ENCODE data around the gene SLK. TPM values are rescaled to one million over a fixed set of nuclear protein-coding genes. Genes with fewer than 3 reads are reported as not detected.

The SLK gene
- total and polyA plus RNA-seq, 10 of the 15 experiments (the other 5 are each of a cell fraction or from before 2014, with no cell fraction given) = 2.5 to 24.2 (median 11.1) TPM

DNA sequence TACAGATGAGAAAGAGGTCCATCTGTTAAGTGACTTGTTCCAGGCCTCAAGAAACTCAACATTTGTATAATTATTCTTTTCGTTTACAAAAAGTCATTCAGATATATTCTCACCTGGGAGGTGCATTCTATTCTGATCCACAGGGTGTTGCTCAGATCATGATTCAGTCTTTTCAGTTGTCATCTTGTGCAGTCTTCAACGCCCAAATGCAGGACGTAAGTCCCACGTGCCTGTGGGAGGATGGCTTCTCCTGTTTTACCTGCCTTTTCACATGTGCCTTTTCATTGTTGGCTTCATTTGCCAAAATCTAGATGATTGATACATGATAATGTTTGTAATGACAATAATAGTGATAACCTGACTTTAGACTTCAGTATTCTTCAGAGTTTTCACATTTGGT lies 46.5 kb downstream of the SLK start:
- intact Hi-C loops (cut with micrococcal nuclease; ENCODE audit: unreplicated experiment) (loop anchor here (5.0 kb wide), 1 partner anchor 126 kb away; no protein-coding TSS in a partner anchor), in situ Hi-C loops (cut with MboI) (no loop called here)
- Histone ChIP-seq H3K4me1 (ENCODE audit: control insufficient read depth, insufficient read depth, low read length) (no peaks in the 10 kb centered on the region), H3K9ac (ENCODE audit: control insufficient read depth, insufficient read depth, low read length) (no peak overlapping the region), H3K36me3 (ENCODE audit: control insufficient read depth in 2 of 2, insufficient read depth in 2 of 2, low read length in 1 of 2) (peaks cover 0 to 3% of the 10 kb centered on the region in 2 experiments; a peak in 1 of 4 replicates), H3K9me3 (replicated peaks; ENCODE audit: control insufficient read depth, insufficient read depth, low read length) (no peaks in the 10 kb centered on the region), H3K4me2 (ENCODE audit: control insufficient read depth, insufficient read depth) (no peak overlapping the region), H2AFZ (ENCODE audit: control insufficient read depth, low read depth, low read length) (no peak overlapping the region), H3K4me3 (no peak overlapping the region), H3K27me3 (replicated peaks in 1 of 2; ENCODE audit: control insufficient read depth in 2 of 2, insufficient read depth in 2 of 2, low read length in 1 of 2) (no peaks in the 10 kb centered on the region), H3K27ac (ENCODE audit: control insufficient read depth, insufficient read depth) (no peak overlapping the region), H3K79me2 (ENCODE audit: control insufficient read depth, insufficient read depth, low read length) (no peaks in the 10 kb centered on the region), H4K20me1 (ENCODE audit: control insufficient read depth, insufficient read depth) (no peaks in the 10 kb centered on the region)
- no TSS peak for BruUV-seq (replicated peaks)
- TF ChIP-seq KLF5 (IDR thresholded peaks at IDR 0.05; ENCODE audit: partially characterized antibody) = no peak
- no peak for TF ChIP-seq CREM (IDR thresholded peaks at IDR 0.05; ENCODE audit: low read depth)
- TF ChIP-seq, protein P1, sequence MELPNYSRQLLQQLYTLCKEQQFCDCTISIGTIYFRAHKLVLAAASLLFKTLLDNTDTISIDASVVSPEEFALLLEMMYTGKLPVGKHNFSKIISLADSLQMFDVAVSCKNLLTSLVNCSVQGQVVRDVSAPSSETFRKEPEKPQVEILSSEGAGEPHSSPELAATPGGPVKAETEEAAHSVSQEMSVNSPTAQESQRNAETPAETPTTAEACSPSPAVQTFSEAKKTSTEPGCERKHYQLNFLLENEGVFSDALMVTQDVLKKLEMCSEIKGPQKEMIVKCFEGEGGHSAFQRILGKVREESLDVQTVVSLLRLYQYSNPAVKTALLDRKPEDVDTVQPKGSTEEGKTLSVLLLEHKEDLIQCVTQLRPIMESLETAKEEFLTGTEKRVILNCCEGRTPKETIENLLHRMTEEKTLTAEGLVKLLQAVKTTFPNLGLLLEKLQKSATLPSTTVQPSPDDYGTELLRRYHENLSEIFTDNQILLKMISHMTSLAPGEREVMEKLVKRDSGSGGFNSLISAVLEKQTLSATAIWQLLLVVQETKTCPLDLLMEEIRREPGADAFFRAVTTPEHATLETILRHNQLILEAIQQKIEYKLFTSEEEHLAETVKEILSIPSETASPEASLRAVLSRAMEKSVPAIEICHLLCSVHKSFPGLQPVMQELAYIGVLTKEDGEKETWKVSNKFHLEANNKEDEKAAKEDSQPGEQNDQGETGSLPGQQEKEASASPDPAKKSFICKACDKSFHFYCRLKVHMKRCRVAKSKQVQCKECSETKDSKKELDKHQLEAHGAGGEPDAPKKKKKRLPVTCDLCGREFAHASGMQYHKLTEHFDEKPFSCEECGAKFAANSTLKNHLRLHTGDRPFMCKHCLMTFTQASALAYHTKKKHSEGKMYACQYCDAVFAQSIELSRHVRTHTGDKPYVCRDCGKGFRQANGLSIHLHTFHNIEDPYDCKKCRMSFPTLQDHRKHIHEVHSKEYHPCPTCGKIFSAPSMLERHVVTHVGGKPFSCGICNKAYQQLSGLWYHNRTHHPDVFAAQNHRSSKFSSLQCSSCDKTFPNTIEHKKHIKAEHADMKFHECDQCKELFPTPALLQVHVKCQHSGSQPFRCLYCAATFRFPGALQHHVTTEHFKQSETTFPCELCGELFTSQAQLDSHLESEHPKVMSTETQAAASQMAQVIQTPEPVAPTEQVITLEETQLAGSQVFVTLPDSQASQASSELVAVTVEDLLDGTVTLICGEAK (IDR thresholded peaks at IDR 0.05; ENCODE audit: borderline replicate concordance) = no peak
- TF ChIP-seq POLR2A (IDR thresholded peaks at IDR 0.05; ENCODE audit: low read depth, low read length) = no peak
- TF ChIP-seq BRCA1 (IDR thresholded peaks at IDR 0.05; ENCODE audit: low read depth, low read length) = no peak
- no peak for TF ChIP-seq POU2F2 (IDR thresholded peaks at IDR 0.05; ENCODE audit: borderline replicate concordance, low read depth, low read length)
- TF ChIP-seq IKZF1 (conservative IDR thresholded peaks at IDR 0.05) = no peak
- TF ChIP-seq, protein P2, sequence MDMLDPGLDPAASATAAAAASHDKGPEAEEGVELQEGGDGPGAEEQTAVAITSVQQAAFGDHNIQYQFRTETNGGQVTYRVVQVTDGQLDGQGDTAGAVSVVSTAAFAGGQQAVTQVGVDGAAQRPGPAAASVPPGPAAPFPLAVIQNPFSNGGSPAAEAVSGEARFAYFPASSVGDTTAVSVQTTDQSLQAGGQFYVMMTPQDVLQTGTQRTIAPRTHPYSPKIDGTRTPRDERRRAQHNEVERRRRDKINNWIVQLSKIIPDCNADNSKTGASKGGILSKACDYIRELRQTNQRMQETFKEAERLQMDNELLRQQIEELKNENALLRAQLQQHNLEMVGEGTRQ (IDR thresholded peaks at IDR 0.05; ENCODE audit: borderline replicate concordance, low read depth, low read length) = no peak
- TF ChIP-seq, protein P3, sequence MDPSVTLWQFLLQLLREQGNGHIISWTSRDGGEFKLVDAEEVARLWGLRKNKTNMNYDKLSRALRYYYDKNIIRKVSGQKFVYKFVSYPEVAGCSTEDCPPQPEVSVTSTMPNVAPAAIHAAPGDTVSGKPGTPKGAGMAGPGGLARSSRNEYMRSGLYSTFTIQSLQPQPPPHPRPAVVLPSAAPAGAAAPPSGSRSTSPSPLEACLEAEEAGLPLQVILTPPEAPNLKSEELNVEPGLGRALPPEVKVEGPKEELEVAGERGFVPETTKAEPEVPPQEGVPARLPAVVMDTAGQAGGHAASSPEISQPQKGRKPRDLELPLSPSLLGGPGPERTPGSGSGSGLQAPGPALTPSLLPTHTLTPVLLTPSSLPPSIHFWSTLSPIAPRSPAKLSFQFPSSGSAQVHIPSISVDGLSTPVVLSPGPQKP (IDR thresholded peaks at IDR 0.05; ENCODE audit: low read depth, low read length) = no peak
- TF ChIP-seq NBN (IDR thresholded peaks at IDR 0.05) = no peak
- no peak for TF ChIP-seq NFIC (IDR thresholded peaks at IDR 0.05; ENCODE audit: low read depth, low read length)
- TF ChIP-seq BHLHE40 (IDR thresholded peaks at IDR 0.05; ENCODE audit: borderline replicate concordance in 1 of 2, low read depth in 2 of 2, low read length in 1 of 2) = no peak
- TF ChIP-seq SMC3 (IDR thresholded peaks at IDR 0.05; ENCODE audit: borderline replicate concordance, low read length) = no peak
- TF ChIP-seq, protein P4, sequence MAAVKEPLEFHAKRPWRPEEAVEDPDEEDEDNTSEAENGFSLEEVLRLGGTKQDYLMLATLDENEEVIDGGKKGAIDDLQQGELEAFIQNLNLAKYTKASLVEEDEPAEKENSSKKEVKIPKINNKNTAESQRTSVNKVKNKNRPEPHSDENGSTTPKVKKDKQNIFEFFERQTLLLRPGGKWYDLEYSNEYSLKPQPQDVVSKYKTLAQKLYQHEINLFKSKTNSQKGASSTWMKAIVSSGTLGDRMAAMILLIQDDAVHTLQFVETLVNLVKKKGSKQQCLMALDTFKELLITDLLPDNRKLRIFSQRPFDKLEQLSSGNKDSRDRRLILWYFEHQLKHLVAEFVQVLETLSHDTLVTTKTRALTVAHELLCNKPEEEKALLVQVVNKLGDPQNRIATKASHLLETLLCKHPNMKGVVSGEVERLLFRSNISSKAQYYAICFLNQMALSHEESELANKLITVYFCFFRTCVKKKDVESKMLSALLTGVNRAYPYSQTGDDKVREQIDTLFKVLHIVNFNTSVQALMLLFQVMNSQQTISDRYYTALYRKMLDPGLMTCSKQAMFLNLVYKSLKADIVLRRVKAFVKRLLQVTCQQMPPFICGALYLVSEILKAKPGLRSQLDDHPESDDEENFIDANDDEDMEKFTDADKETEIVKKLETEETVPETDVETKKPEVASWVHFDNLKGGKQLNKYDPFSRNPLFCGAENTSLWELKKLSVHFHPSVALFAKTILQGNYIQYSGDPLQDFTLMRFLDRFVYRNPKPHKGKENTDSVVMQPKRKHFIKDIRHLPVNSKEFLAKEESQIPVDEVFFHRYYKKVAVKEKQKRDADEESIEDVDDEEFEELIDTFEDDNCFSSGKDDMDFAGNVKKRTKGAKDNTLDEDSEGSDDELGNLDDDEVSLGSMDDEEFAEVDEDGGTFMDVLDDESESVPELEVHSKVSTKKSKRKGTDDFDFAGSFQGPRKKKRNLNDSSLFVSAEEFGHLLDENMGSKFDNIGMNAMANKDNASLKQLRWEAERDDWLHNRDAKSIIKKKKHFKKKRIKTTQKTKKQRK (IDR thresholded peaks at IDR 0.05; ENCODE audit: low read depth, low read length) = no peak
- ChIA-PET POLR2A (no interaction called here), CTCF (interaction anchor here (0.7 kb wide), 1 partner anchor 87 kb away, joined by 3 read pairs; no protein-coding TSS in a partner anchor), RAD21 (ENCODE audit: unreplicated experiment) (no interaction called here), SMC1A (ENCODE audit: uncharacterized antibody, unreplicated experiment) (interaction anchor here (1.0 to 3.9 kb wide), 8 partner anchors 9 to 245 kb away, joined by 3 to 15 read pairs (median 5); partner anchors contain the start of gene SFR1)
- DNase-seq (ENCODE audit: low read depth, low spot score) (no peak), ATAC-seq (no peak), FAIRE-seq (no peak)
- 100% methylated on average over 4 of the region's 4 CpGs for WGBS (ENCODE audit: insufficient coverage, insufficient replicate concordance, low lambda C conversion rate, missing lambda C conversion rate)

Data from GM12878 (cell line).